ENCODE results near the gene NBPF3.

Gene NBPF3

GRCh38 chr1:21524220-21524619, 84.3 kb downstream of the NBPF3 start:
- H3K27me3 ChIP-seq (ENCODE audit: low read depth, low read length): no peaks in the 10 kb centered on the region
- H3K4me1 ChIP-seq (ENCODE audit: control insufficient read depth in 1 of 2, insufficient read depth in 2 of 2, low read length in 2 of 2): no peaks in the 10 kb centered on the region
- H3K36me3 ChIP-seq (ENCODE audit: control insufficient read depth in 1 of 2, insufficient read depth in 2 of 2, low read length in 2 of 2): no peaks in the 10 kb centered on the region
- H3K27ac ChIP-seq (ENCODE audit: low read length): no peak overlapping the region
- no peak overlapping the region for H3K4me3 ChIP-seq (ENCODE audit: low read depth in 1 of 2, low read length in 2 of 2)
- H3K9me3 ChIP-seq (ENCODE audit: control insufficient read depth in 1 of 2, low read length in 2 of 2): no peaks in the 10 kb centered on the region

GRCh38 chr1:21524686-21525339, 84.9 kb downstream of the NBPF3 start:
- Histone ChIP-seq H3K27ac (ENCODE audit: low read length) (no peak overlapping the region), H3K9me3 (ENCODE audit: control insufficient read depth in 1 of 2, low read length in 2 of 2) (no peaks in the 10 kb centered on the region), H3K4me3 (ENCODE audit: low read depth in 1 of 2, low read length in 2 of 2) (no peak overlapping the region), H3K36me3 (ENCODE audit: control insufficient read depth in 1 of 2, insufficient read depth in 2 of 2, low read length in 2 of 2) (no peaks in the 10 kb centered on the region), H3K27me3 (ENCODE audit: low read depth, low read length) (no peaks in the 10 kb centered on the region), H3K4me1 (ENCODE audit: control insufficient read depth in 1 of 2, insufficient read depth in 2 of 2, low read length in 2 of 2) (no peaks in the 10 kb centered on the region)

- Histone ChIP-seq H3K4me3 (ENCODE audit: low read depth in 1 of 2, low read length in 2 of 2) (no peak overlapping the region), H3K9me3 (ENCODE audit: control insufficient read depth in 1 of 2, low read length in 2 of 2) (no peaks in the 10 kb centered on the region), H3K4me1 (ENCODE audit: control insufficient read depth in 1 of 2, insufficient read depth in 2 of 2, low read length in 2 of 2) (no peaks in the 10 kb centered on the region), H3K36me3 (ENCODE audit: control insufficient read depth in 1 of 2, insufficient read depth in 2 of 2, low read length in 2 of 2) (no peaks in the 10 kb centered on the region), H3K27ac (ENCODE audit: low read length) (no peak overlapping the region), H3K27me3 (ENCODE audit: low read depth, low read length) (no peaks in the 10 kb centered on the region)
Observed at GRCh38 chr1:21525340-21525717, 85.4 kb downstream of the NBPF3 start.

- Histone ChIP-seq H3K27ac (ENCODE audit: low read length) (no peak overlapping the region), H3K27me3 (ENCODE audit: low read depth, low read length) (no peaks in the 10 kb centered on the region), H3K4me3 (ENCODE audit: low read depth in 1 of 2, low read length in 2 of 2) (no peak overlapping the region), H3K4me1 (ENCODE audit: control insufficient read depth in 1 of 2, insufficient read depth in 2 of 2, low read length in 2 of 2) (no peaks in the 10 kb centered on the region), H3K9me3 (ENCODE audit: control insufficient read depth in 1 of 2, low read length in 2 of 2) (no peaks in the 10 kb centered on the region), H3K36me3 (ENCODE audit: control insufficient read depth in 1 of 2, insufficient read depth in 2 of 2, low read length in 2 of 2) (no peaks in the 10 kb centered on the region)
Observed at GRCh38 chr1:21526441-21526840, 86.5 kb downstream of the NBPF3 start.

GRCh38 chr1:21530368-21531016, 90.6 kb downstream of the NBPF3 start:
- H3K27ac ChIP-seq (ENCODE audit: low read length): no peak overlapping the region
- H3K27me3 ChIP-seq (ENCODE audit: low read depth, low read length): no peaks in the 10 kb centered on the region
- no peaks in the 10 kb centered on the region for H3K4me1 ChIP-seq (ENCODE audit: control insufficient read depth in 1 of 2, insufficient read depth in 2 of 2, low read length in 2 of 2)
- H3K36me3 ChIP-seq (ENCODE audit: control insufficient read depth in 1 of 2, insufficient read depth in 2 of 2, low read length in 2 of 2): no peaks in the 10 kb centered on the region
- H3K4me3 ChIP-seq (ENCODE audit: low read depth in 1 of 2, low read length in 2 of 2): no peak overlapping the region
- H3K9me3 ChIP-seq (ENCODE audit: control insufficient read depth in 1 of 2, low read length in 2 of 2): no peaks in the 10 kb centered on the region

GRCh38 chr1:21531241-21531640, 91.3 kb downstream of the NBPF3 start:
- Histone ChIP-seq H3K27me3 (ENCODE audit: low read depth, low read length) (no peaks in the 10 kb centered on the region), H3K9me3 (ENCODE audit: control insufficient read depth in 1 of 2, low read length in 2 of 2) (no peaks in the 10 kb centered on the region), H3K36me3 (ENCODE audit: control insufficient read depth in 1 of 2, insufficient read depth in 2 of 2, low read length in 2 of 2) (no peaks in the 10 kb centered on the region), H3K4me1 (ENCODE audit: control insufficient read depth in 1 of 2, insufficient read depth in 2 of 2, low read length in 2 of 2) (no peaks in the 10 kb centered on the region), H3K27ac (ENCODE audit: low read length) (no peak overlapping the region), H3K4me3 (ENCODE audit: low read depth in 1 of 2, low read length in 2 of 2) (no peak overlapping the region)

- H3K36me3 ChIP-seq (ENCODE audit: control insufficient read depth in 1 of 2, insufficient read depth in 2 of 2, low read length in 2 of 2): no peaks in the 10 kb centered on the region
- no peak overlapping the region for H3K4me3 ChIP-seq (ENCODE audit: low read depth in 1 of 2, low read length in 2 of 2)
- no peaks in the 10 kb centered on the region for H3K9me3 ChIP-seq (ENCODE audit: control insufficient read depth in 1 of 2, low read length in 2 of 2)
- H3K27ac ChIP-seq (ENCODE audit: low read length): no peak overlapping the region
- H3K4me1 ChIP-seq (ENCODE audit: control insufficient read depth in 1 of 2, insufficient read depth in 2 of 2, low read length in 2 of 2): peaks cover 0 to 3% of the 10 kb centered on the region in 2 donors
- no peaks in the 10 kb centered on the region for H3K27me3 ChIP-seq (ENCODE audit: low read depth, low read length)
Observed at GRCh38 chr1:21532496-21532895, 92.6 kb downstream of the NBPF3 start.

GRCh38 chr1:21532992-21533534, 93.1 kb downstream of the NBPF3 start:
- Histone ChIP-seq H3K27me3 (ENCODE audit: low read depth, low read length) (no peaks in the 10 kb centered on the region), H3K27ac (ENCODE audit: low read length) (no peak overlapping the region), H3K4me1 (ENCODE audit: control insufficient read depth in 1 of 2, insufficient read depth in 2 of 2, low read length in 2 of 2) (peaks cover 0 to 7% of the 10 kb centered on the region in 2 donors), H3K4me3 (ENCODE audit: low read depth in 1 of 2, low read length in 2 of 2) (no peak overlapping the region), H3K9me3 (ENCODE audit: control insufficient read depth in 1 of 2, low read length in 2 of 2) (no peaks in the 10 kb centered on the region), H3K36me3 (ENCODE audit: control insufficient read depth in 1 of 2, insufficient read depth in 2 of 2, low read length in 2 of 2) (no peaks in the 10 kb centered on the region)

- no peaks in the 10 kb centered on the region for H3K36me3 ChIP-seq (ENCODE audit: control insufficient read depth in 1 of 2, insufficient read depth in 2 of 2, low read length in 2 of 2)
- no peaks in the 10 kb centered on the region for H3K27me3 ChIP-seq (ENCODE audit: low read depth, low read length)
- no peaks in the 10 kb centered on the region for H3K9me3 ChIP-seq (ENCODE audit: control insufficient read depth in 1 of 2, low read length in 2 of 2)
- no peak overlapping the region for H3K4me3 ChIP-seq (ENCODE audit: low read depth in 1 of 2, low read length in 2 of 2)
- H3K27ac ChIP-seq (ENCODE audit: low read length): no peak overlapping the region
- H3K4me1 ChIP-seq (ENCODE audit: control insufficient read depth in 1 of 2, insufficient read depth in 2 of 2, low read length in 2 of 2): peaks cover 0 to 7% of the 10 kb centered on the region in 2 donors
Observed at GRCh38 chr1:21534146-21534545, 94.2 kb downstream of the NBPF3 start.
